Right forelimb (tissue), 1 donor: Measurements from ENCODE around the gene ITGA11.

Experiments
- DNase-seq: peaks from one replicate; pipeline ENCODE4 v3.0.0-alpha.2; 2018

The ITGA11 gene

DNA sequence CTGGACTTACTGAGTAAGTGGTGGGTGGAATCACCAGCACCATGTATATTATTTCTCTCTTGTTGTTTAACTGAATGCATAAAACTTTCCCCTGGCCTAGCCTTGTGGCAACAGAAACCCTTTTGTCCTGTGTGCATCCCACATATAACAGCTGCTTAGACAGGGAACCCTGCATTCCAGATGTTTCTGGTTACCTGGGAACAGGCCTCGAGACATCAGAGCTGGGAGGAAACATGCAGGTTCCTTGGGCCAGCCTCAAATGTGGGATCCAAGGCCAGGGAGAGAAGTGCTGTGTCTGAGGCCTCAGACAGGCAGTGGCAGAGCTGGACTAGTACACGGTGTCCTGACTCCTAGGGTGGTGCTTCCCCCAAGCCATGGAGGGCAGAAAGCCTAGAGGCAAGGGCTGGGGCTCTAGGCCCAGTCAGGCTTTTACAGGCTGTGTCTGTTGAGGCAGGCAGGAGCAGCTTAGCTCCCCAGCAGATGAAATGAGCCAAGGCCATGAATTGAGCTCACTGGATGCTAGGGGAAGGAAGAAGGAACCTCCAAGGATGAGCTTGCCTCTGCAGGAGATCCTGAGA, 57.7 kb downstream of the ITGA11 start:
- peak; percentile 25 for DNase-seq

DNA sequence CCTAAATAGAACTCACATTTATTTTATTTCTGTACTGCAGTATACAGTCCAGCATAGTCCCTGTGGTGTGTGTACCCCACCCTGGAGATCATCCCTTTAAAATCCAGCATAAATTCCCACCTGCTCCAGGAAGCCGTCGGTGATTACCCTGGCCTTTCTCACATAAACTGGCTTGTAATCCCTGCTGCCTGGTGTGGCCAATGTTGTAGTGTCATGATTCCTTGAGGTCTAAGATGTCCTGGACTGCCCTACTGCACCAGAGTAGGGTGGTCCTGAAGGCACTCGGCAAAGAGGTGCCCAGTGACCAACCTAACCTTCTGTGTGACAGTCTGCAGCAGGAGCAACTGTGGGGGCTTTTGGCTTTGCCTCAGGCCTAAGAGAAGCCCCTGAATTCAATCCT, 58.9 kb downstream of the ITGA11 start:
- DNase-seq = peak; percentile 21

DNA sequence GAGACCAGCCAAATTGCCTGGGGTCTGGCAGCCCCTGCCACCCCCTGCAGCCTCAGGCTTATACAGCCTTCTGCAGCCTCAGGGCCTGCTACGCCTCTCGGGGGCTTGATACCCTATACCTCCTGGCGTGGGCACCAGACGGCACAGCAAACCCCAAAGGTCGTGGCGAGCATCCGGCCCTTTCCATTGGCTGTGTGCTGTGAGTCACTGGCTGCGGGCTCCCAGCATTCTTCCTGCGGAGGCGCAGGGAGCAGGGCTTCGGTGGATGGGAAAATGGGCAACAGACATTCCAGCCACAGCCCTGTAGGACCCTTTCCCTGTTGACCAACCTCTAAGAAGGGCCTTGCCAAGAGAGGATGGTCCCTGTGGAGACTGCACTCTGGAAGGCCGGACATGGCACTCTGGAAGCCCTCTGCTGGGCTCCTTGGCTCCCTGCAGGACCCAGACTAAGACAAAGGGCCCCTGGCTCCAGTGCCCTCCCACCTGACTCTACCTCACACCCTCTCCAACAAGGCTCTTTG, 59.6 kb downstream of the ITGA11 start:
- peak; percentile 43 for DNase-seq

DNA sequence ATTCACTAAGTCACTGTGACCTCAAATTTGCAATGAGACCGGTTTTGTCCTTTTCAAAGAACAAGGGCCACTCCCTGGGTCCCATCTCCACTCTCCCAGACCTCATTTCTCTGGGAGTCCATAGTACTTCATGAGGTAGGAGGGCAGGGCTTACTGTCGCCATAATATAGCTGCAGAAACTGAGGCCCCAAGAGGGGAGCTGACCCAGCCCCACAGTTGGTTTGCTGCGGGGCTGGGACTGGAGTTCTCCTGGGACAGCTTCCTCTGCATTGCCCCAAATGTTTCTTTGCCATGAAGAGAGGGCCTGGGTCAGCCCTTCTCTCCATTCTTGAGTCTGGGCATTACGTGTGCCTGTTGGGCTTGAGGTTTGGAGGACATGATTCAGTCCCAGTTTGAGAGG, 60.1 kb downstream of the ITGA11 start:
- DNase-seq = no peak

DNA sequence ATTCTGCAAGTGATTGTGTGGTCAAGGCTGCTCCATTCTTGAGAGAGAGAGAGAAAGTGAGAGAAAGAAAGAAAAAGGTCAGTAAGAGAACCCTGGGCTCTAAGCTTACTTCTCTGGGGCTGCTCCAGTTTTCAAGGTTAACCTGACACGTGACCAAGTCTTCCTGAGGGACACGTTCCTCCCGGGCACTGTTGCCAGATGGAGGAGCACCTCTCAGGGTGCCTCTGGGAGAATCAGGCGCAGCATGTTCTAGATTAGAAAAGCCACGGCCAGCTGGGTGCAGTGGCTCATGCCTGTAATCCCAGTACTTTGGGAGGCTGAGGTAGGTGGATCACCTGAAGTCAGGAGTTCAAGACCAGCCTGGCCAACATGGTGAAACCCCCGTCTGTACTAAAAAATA, 60.8 kb downstream of the ITGA11 start:
- no peak for DNase-seq

DNA sequence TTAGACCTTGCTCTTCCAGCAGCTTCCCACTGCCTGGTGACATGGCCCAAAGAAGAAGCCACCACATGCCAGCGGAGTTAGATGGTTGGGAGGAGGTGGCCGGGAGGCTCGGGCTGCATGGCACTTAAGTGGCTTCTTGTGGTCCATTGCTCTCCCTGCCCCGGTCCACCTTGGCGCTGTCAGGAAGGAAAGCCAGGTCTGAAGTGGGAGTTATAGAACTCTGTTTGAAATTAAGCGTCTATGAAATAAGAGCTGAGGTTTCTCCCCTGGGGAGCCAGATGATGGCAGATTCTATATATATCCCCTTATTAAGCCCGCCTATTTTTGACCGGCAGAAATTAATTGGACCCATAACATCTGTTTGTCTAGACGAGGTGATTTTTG, 61.2 kb downstream of the ITGA11 start:
- DNase-seq = no peak

DNA sequence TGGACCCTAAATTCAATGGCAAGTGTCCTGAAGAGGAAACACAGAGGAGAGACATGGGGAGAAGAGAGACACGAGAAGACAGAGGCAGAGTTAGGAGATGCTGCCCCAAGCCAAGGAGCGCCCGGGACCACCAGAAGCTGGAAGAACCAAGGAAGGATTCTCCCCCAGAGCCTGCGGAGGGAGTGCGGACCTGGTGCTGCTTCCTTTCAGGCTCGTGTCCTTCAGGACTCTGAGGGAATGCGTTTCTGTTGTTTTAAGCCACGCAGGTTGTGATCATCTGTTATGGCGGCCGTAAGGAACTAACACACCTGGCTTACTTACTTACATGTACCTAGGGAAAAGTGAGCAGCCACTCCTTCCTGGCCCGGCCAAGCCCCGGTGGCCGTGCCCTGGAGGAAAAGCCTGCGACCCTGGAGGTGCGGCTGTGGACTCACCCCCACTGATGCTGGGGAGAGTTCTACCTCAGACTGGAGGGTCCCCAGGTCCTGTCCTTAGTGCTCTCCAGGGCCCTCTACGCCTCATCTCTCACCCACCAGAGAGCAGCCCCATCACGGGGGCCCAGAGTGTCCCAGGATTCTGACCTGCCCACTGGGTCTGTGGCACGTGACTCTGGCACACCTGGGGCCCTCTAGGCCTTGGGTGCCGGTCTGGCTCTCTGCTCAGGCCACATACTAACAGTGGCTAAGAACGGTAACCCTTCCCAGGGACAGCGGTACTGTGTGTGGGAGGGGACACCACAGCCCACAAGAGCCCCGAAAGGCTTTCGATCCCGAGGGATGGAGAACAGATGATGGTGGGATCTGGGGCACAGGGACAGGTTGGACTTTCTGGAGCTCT, 61.8 kb downstream of the ITGA11 start:
- no peak for DNase-seq

DNA sequence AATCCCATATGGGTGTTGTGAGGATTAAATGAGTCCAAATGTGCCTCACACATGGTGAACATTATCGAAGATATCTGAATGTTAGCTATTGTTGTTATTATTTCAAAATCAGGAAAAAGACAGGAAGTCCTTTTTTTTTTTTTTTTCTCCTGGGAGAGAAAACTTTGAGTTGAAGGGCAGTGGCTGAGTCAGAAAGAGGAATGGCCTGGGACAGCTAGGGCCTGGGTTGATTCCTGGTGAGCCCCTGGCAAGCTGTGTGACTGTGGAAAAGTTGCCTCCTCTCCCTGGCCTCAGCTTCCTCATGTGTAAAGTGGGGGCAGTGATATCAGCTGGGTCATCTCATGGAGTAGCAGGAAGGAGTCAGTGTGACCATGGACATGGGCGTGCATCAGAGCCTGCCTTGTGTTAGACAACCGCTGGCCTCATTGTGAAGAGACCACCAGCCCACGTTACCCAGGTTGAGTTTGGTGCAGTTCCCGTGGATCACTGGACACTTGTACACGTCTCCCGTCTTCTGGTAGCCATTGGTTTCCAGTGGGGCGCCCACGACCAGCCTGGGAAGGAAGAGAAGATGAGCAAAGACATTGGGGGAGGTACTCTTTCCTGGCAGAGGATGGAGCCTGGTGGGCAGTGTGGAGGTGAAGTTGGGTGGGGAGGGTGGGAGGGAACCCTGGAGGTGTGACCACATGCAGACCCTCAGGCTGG, 63.1 kb downstream of the ITGA11 start:
- no peak for DNase-seq

DNA sequence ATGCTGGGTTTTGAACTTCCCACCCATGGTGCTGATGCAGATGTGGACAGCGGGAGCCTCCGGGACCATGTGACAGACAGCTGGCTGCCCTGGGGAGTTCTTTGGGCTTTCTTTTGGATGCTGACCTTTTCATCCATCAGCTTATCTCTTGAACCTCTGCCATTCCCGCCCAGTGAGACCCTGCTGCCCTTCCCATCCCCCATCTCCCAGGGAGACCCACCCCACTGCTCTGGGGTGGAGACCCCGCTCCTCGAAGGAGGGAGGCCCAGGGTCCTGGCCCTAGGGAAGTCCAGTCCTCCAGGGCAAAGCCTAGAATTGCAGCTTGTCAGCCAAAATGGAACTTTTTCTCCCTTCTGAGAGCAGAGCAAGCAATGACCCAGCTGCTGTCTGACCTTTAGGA, 64.0 kb downstream of the ITGA11 start:
- no peak for DNase-seq

DNA sequence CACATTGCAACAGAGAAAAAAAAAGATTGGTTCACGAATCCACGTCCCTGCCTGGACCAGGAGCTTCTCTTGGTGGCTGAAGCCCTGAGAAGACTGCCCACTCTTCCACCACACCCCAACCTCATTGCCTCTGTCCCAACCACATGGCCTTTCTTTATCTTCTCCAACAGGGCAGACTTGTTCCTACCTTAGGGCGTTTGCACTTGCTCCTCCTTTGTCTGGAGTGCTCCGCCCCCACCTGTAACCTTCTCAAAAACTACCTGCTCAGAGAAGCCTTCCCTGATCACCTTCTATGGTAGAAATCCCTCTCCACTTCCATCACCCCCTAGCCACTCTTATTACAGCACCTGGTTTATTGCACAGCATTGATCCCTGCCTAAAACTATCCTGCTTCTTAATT, 64.7 kb downstream of the ITGA11 start:
- DNase-seq = no peak

DNA sequence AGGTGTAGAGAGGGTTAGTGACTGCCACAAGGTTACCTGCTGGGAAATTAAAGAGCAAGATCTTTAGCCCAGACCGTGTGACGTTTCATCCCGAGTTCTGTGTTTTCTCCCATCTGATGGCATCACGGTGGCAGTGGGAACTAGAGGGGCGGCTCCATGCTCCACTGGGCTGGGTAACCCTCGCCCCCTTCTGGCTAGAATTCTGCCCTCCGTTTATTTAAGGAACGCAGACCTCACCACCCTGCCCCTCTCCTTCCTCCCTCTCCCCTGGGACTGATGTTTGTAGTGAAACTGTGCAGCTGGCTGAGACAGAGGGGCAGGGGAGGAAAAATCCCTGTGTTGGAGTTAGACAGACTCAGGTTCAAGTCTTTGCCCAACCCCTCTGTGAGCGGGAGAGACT, 65.6 kb downstream of the ITGA11 start:
- DNase-seq = no peak

DNA sequence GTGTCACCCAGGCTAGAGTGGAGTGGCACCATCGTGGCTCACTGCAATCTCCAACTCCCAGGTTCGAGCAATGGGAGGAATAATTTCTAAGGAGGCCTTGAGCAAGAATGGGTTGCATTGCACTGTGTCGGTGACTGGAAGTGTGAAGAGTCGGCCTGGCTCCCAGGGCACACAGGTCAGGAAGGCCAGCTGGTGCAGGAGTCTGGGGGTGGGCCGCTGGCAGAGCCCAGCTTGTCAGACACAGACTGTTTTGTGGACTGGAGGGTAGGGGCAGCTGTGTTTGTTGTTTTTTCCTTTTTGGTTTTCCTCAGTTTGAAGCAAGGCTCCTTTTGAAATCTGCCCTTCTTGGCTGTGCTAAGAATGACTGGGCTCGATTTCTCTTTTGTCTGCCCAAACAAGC, 66.2 kb downstream of the ITGA11 start:
- DNase-seq = no peak

DNA sequence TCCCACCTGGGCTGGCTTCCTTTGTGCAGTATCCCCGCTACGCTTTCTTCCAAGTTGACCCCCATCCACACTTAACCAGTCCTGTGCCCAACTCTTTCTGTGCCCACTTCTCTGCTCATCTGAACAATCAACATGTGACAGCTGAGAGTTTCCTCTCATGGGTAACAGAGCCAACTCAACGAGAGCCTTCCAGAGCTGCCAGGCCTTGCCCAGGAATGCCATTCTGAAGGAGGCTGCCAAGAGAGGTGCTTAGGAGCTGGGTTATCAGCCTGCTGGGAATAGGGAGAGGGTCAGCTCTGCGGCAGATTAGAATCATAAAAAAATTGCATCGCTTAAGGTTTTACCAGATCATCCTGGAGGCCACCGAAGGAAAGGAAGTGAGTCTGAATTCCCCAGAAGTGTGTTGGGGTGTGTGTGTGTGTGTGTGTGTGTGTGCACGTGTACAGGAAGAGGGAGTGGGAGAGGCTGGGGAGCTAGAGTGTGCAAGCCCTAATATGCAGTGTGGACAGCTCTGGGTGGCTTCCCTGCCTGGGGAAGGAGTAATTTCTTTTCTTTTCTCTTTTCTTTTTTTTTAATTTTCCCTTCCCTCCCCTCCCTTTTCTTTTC, 66.7 kb downstream of the ITGA11 start:
- DNase-seq = no peak

DNA sequence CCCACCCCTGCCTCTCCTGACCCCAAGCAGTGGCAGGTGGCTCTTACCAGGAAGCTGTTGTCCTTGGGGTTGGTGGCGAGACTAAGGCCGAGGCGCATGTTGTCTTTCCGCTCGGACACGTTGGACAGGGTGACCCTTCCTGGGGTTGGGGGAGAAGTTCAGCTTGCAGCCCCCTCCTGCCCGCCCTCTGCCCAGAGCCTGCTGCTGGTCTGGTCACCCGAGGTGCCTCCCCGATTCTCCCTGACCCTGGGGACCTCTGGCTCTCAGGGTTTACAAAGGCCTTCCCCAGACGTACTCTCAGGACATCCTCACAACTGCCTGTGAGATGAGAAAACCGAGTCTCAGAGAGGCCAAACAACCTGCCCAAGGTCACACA, 67.3 kb downstream of the ITGA11 start:
- no peak for DNase-seq

DNA sequence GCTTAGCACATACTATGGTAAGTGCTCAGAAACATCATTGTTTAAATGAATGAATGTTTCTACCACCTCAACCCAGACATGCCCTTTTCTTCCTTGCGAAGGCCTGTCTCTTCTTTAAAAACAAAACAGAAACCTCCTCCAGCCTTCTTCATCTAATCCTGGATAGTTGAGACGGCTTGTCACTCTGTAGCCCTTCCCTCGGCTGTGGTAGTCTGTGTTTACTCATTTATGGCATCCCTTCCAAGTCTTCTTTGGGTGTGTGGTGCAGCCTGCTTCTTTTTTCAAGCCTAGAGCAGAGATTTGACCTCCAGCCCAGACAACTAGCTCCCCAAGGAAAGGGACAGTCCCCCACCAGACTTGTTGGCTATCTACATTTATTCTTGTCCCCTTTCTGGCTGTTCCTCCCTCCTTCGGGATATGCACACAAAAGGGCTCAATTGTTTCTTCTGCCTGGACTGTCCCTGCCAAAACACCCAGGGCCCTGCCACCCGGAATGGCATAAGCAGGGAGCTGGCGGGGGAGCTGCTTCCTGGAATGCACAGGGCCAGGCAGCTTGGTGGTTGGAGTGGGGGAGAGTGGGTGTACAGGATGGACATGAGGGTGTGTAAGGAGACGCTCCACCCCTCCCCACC, 67.8 kb downstream of the ITGA11 start:
- no peak for DNase-seq

DNA sequence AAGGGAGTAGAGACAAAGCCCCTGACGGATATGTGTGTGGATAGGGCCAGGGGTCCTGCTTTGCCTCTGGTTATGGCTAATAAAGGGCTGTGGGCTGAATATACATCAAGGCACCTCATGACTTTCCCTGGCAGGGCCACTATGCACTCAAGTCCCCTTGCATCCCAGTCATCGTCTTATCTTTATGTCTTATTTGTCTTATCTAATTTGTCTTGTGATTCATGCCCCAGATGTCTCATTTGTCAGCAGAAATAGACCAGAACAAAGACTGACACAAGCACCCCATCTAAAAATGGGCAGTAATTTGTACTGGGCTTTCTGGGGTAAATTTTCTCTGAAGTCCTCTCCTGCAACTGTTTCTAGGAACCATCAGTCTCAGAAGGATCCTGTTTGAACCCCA, 68.6 kb downstream of the ITGA11 start:
- no peak for DNase-seq

DNA sequence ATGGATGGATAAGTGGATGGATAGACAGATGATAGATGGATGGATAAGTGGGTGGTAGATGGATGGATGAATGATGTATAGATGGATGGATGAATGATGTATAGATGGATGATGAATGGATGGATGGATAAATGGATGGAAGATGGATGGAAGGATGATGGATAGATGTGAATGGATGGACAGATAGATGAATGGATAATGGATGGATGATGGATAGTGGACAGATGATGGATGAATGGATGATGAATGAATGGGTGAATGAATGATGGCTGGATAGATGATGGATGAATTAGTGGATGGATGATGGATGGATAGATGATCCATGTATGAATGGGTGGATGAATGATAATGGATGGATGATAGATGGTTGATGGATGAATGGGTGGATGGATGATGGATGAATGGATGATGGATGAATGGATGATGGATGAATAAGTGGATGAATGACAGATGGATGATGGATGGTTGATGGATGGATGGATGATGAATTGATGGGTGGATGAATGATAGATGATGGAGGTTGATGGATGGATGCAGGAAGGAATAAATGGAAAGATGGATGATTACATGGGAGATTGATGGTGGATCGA, 69.3 kb downstream of the ITGA11 start:
- no peak for DNase-seq

DNA sequence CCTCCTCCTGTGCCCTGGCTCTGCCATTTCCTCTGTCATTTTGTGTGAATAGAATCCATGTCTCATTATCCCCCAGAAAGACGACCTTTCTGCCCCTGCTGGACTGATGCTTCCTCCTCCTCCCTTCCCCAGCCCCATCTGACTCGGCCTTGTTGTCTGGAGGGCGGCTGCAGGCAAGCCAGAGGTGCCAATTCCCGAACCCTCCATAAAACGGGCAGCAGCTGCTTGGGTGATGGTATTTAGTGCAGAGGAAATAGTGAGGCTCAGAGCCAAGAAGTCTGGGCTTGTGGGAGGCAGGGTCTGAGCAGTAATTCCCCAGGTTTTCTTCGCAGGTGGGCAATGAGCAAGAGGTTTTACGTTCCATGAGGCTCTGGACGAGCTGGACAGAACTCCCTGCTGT, 71.2 kb downstream of the ITGA11 start:
- DNase-seq = no peak

DNA sequence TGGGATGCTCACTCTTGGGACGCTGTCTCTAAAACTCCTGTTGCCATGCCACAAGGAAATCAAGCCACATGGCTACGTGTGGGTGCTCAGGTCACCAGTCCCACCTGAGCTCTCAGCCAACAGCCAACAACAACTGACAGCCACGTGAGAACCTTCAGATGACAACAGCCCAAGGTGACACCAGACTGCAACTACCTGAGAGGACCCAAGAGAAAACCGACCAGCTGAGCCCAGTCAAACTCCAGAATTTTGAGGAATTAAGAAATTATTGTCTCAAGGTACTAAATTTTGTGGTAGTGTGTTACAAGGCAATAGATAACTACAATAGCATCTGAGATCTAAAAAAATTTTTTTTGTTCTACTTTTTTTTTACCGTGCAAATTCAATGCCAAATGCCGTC, 75.2 kb downstream of the ITGA11 start:
- DNase-seq = no peak

DNA sequence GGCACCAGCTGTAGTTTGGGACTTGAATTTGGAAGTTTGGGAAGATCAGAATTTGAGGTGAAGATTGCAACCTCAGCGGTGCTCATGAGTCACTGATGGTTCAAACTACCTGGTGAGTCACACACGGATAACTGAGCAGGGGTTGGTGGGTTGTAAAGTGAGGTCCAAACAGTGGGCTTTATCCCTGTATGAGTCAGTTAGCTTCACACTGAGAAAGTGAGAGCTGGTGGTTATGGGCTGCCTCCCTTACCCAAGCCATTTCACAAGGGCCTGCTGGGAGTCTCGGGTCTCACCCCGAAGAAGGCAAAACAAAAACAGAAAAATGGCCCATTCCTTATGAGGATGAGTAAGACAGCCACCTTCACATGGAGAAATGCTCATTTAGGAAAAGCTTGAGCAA, 77.0 kb downstream of the ITGA11 start:
- no peak for DNase-seq

DNA sequence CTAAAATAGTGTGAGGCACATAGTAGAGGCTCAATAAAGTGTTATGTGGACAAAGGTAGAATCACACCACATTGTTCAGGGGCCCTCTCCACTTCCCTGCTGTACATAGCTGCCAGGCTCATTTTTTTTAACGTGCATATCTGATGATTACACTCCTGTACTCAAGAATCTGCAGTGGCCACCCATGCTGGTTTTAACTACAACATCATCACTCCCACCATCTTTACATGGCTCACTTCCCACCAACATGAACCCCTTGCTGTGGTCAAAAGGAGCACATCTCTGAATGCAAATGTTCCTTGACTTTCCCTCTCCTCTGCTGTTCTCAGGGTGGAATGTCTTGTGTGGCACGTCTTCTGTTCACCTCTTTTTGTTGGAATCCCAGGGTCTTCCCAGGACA, 77.7 kb downstream of the ITGA11 start:
- DNase-seq = no peak

DNA sequence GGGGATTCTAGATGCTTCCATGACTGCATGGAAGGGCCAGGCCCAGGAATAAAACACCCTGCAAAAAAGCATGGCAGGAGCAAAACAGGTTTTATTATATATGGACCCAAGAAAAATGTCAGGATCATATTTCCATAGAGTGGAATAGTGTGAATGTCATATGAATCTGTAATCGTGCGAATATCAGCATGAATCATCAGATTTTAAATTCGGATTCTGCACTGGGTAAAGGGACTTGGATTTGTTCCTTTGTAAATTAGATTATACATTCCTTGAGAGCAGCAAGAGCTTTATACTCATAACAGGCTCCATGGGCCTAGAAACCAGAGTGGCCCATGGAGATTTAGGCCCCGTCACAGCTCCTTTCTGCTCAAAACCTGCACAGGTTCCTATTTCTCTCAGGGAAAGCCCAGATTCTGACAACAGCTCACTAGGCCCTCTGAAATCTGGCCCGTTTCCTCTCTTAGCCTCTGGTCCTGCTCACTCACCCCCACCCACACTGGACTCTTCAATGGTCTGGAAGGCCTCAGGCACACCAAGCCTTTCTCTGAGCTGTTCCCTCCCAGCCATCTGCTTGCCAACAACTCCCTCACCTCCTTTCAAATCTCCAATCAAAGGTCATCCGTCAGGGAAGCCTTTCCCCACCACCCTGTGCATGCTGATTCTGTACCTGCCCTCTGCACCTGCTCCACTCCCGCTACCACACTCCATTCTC, 78.4 kb downstream of the ITGA11 start:
- no peak for DNase-seq
